D721Med (cell line): ENCODE data around the gene ASZ1.

Experiments used
- DNase-seq: peaks from one replicate; pipeline ENCODE4 v3.0.0; 2011; ENCODE audit warnings: low spot score; ENCODE audit not compliant: insufficient read length
- FAIRE-seq: peaks from 2 replicates; lab custom pipeline; 2011; peaks lifted over from hg19 to GRCh38; lab: Jason Lieb, UNC
- TF ChIP-seq, protein P1 (sequence below): IDR thresholded peaks from 2 replicates; pipeline ENCODE4 v1.5.1; 2012; ENCODE audit warnings: mild to moderate bottlenecking, control low read depth; ENCODE audit not compliant: insufficient read depth; ENCODE audit errors: missing control alignments

ASZ1 gene

DNA sequence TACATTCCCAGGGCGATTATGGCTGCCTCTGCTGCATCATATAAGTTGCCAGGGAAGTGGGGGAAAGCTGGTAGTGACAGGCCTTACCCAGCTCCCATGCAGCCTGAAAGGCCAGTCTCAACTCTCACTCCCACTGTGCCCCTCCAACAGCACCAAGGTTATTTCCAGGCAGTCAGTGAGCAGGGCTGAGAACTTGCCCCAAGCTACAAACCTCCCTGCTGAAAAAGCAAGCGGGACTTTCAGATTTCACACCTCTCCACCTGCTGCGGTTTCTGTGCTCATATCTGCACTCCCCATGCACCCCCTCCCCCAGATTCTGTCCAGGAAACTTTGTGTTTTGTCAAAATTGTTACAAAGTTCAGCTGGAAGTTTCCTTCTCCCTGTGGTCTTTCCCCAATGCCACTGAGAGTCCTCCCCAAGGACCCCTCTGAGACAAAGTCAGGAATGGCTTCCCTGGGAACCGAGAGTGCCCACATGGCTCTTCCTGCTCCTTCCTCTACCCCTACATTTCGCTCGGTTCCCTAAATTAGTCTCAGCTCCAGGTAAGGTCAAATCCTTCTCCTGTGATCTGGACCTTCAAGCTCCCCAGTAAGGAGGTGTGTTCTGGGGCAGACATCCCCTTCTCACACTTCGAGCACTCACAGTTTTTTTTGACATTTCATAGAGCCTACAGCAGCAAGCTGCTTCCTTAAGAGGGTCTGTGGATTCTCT is 79.2 kb downstream of the ASZ1 start:
- FAIRE-seq (no peak), DNase-seq (no peak)
- TF ChIP-seq, protein P1, sequence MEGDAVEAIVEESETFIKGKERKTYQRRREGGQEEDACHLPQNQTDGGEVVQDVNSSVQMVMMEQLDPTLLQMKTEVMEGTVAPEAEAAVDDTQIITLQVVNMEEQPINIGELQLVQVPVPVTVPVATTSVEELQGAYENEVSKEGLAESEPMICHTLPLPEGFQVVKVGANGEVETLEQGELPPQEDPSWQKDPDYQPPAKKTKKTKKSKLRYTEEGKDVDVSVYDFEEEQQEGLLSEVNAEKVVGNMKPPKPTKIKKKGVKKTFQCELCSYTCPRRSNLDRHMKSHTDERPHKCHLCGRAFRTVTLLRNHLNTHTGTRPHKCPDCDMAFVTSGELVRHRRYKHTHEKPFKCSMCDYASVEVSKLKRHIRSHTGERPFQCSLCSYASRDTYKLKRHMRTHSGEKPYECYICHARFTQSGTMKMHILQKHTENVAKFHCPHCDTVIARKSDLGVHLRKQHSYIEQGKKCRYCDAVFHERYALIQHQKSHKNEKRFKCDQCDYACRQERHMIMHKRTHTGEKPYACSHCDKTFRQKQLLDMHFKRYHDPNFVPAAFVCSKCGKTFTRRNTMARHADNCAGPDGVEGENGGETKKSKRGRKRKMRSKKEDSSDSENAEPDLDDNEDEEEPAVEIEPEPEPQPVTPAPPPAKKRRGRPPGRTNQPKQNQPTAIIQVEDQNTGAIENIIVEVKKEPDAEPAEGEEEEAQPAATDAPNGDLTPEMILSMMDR = no peak

DNA sequence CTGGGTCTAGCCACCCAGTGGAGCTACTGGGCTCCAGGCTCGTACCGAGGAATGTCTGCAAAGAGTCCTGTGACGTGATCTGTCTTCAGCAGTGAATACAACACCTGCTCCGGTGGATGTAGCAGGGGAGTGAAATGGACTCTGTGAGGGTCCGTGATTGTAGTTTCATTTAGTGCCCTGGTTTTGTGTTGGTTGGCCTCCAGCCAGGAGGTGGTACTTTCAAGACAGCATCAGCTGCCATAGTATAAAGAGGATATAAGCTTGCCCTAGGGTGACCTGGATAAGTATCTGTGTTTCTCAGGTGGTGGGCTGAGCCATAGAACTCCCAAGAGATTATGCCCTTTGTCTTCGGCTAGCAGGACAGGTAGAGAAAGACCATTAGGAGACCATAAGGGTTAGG is 79.8 kb downstream of the ASZ1 start:
- DNase-seq = no peak
- no peak for FAIRE-seq
- TF ChIP-seq, protein P1 = no peak

DNA sequence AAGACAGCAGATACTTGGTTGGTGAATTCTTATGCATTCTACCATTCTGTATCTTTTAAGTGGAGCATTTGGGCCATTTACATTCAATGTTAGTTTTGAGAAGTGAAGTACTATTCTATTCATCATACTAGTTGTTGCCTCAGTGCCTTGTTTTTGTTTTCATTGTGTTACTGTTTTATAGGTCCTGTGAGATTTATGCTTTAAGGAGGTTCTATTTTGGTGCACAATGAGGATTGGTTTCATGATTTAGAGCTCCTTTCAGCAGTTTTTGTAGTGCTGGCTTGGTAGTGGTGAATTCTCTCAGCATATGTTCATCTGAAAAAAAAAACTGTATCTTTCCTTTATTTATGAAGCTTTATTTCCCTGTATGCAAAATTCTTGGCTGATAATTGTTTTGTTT is 81.1 kb downstream of the ASZ1 start:
- no peak for FAIRE-seq
- DNase-seq = no peak
- TF ChIP-seq, protein P1 = no peak

DNA sequence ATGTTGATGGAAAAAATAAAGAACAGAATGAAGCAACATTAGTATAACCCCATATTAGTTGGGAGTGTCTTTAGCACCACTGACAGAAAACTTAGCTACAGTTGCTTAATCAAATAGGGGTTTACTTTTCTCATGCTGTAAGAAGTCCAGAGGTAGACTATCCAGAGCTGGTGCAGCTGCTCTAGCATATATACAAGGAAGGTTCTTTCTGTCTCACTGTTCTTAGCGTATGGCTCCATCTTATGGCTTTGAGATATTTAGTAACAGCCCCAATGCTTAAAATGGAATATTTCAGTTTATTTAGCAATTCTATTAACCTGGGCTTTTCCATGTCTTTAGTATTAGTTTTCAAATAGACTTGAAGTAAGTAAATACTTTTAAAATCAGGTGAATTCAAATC is 89.3 kb downstream of the ASZ1 start:
- FAIRE-seq = no peak
- TF ChIP-seq, protein P1 = no peak
- no peak for DNase-seq

DNA sequence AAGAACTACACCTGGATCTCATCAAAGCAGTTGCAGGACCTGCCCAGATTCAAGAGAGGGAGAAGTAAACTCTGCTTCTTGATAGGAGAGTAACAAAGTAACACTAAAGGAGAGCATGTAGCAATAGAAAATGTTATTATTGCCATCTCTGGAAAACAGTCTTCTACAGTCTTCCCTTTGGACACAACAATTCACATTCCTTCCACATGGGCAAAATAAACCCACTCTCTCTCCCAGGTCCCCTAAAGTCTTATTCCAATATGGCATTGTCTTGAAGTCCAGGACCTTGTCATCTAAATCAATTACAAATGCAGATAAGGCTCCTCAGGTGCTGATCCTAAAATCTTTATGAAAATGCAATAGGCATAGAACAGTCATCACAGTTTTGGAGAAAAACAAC is 94.1 kb downstream of the ASZ1 start:
- TF ChIP-seq, protein P1 = no peak
- FAIRE-seq (no peak), DNase-seq (no peak)

DNA sequence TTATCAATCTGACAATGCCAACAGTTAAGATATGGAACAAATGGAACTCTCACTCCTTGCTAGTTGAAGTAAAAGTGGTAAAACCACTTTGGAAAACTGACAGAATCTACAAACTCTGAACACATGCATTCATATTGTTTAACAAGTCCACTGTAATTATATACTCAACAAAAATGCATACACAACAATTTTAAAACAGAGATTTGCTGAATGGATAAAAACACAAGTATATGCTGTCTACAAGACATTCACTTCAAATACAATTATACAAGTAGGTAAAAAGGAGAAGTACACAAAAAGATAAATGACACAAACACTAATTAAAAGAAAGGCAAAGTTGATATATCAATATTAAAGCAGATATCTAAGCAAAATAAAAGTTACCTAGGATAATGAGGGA is 95.3 kb downstream of the ASZ1 start:
- DNase-seq = no peak
- TF ChIP-seq, protein P1 = no peak
- no peak for FAIRE-seq

DNA sequence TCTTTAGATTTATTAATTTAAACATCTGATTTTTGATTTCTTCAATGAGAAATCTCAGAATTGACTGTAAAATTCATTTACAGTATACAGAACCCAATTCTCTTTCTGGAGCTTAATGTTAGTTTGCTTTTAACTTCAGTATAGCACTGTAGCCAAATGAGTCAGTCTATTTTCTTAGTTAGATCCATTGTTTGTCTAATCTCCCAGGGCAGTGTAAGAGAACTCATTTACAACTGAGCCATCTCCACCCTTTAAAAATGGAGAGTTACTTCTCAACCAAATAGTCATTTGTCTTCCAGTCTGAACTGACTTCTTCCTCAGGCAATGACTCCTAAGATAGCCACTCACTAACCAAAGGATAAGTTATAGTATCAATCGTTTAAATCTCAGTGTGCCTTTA is 101.5 kb downstream of the ASZ1 start:
- TF ChIP-seq, protein P1 = no peak
- FAIRE-seq (no peak), DNase-seq (no peak)
